ENCODE results near the gene PON2. TPM values are rescaled to one million over a fixed set of nuclear protein-coding genes. Genes with fewer than 3 reads are reported as not detected.

The PON2 gene
- total RNA-seq, 1 donor from 2014 or later, result 77.1 TPM

DNA sequence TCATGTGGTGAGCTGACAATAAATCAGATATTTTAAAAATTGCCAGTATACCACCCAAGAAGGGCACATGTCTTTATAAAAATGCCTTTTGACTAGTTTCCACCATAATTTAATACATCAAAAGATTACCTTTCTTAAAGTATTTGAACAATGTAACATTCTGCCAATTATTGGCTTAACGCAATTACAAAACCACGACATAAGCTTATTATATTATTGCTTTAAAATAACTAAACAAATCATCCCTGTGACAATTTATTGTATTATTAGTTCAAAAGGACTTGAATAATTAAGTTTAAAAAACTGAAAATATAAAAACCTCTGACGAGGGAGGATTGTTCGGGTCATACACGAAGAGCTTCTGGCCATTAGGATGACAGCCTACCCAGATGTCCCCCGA lies 29.0 kb downstream of the PON2 start:
- no peaks in the 10 kb centered on the region for H3K9me3 Mint-ChIP-seq (ENCODE audit: unreplicated experiment)
- no peak overlapping the region for H3K27ac Mint-ChIP-seq (ENCODE audit: unreplicated experiment)
- DNase-seq (ENCODE audit: extremely low spot score, unreplicated experiment), result no peak
- H3K27me3 Mint-ChIP-seq (ENCODE audit: unreplicated experiment), result no peaks in the 10 kb centered on the region
- no peaks in the 10 kb centered on the region for H3K4me1 Mint-ChIP-seq (ENCODE audit: unreplicated experiment)
- H3K4me3 Mint-ChIP-seq (ENCODE audit: unreplicated experiment), result no peak overlapping the region
- H3K36me3 Mint-ChIP-seq (ENCODE audit: unreplicated experiment), result peaks cover 50% of the 10 kb centered on the region
- TF ChIP-seq, protein P1, sequence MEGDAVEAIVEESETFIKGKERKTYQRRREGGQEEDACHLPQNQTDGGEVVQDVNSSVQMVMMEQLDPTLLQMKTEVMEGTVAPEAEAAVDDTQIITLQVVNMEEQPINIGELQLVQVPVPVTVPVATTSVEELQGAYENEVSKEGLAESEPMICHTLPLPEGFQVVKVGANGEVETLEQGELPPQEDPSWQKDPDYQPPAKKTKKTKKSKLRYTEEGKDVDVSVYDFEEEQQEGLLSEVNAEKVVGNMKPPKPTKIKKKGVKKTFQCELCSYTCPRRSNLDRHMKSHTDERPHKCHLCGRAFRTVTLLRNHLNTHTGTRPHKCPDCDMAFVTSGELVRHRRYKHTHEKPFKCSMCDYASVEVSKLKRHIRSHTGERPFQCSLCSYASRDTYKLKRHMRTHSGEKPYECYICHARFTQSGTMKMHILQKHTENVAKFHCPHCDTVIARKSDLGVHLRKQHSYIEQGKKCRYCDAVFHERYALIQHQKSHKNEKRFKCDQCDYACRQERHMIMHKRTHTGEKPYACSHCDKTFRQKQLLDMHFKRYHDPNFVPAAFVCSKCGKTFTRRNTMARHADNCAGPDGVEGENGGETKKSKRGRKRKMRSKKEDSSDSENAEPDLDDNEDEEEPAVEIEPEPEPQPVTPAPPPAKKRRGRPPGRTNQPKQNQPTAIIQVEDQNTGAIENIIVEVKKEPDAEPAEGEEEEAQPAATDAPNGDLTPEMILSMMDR (IDR thresholded peaks at IDR 0.05), result no peak

DNA sequence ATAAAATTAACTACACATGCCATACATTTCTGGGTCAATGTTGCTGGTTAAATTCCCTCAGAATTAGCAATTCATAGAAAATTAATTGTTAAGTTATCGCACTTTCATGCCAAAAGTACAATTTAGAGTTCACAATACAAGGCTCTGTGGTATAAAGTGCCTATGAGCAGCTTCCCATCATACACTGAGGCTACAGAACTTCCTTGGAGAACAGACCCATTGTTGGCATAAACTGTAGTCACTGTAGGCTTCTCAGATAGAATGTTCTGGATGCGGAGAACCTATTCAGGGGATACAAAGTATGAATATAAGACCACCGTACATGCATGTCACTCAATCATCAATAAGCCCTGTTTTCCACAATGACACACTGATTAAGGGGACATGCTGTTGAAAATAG lies 29.6 kb downstream of the PON2 start:
- no peak overlapping the region for H3K4me3 Mint-ChIP-seq (ENCODE audit: unreplicated experiment)
- TF ChIP-seq, protein P1 (IDR thresholded peaks at IDR 0.05), result no peak

DNA sequence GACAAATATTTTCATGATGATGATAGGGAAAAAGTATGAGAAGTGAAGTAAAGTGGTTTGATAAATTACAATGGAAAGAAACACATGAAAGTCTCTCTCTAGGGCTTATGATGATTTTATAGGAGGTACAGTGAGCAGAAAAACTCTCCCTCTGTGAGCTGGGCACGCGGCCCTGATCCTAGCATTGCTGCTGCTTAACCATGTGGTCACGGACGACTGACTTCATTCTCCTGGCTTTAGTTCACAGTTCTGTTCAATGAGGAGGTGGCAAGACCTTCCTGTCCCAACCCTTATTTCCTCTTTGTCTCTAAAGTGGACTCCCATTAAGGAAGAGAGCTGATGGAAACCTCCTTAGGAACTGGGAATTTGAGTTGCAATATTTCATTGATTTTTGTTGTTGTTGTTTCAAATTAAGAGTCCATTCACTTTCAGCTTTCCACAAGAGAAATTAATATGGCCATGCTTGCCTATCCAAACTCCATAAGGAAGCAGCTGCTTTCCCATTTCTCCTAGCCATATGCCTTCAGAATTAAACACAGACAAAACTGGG lies 30.4 kb downstream of the PON2 start:
- no peaks in the 10 kb centered on the region for H3K9me3 Mint-ChIP-seq (ENCODE audit: unreplicated experiment)
- no peaks in the 10 kb centered on the region for H3K4me1 Mint-ChIP-seq (ENCODE audit: unreplicated experiment)
- peaks cover 40% of the 10 kb centered on the region for H3K36me3 Mint-ChIP-seq (ENCODE audit: unreplicated experiment)
- TF ChIP-seq, protein P1 (IDR thresholded peaks at IDR 0.05), result no peak
- H3K4me3 Mint-ChIP-seq (ENCODE audit: unreplicated experiment), result no peak overlapping the region
- no peak for DNase-seq (ENCODE audit: extremely low spot score, unreplicated experiment)
- H3K27ac Mint-ChIP-seq (ENCODE audit: unreplicated experiment), result no peak overlapping the region
- H3K27me3 Mint-ChIP-seq (ENCODE audit: unreplicated experiment), result no peaks in the 10 kb centered on the region

More for the DNA sequence above, 29.6 kb downstream of the PON2 start:
- peaks cover 45% of the 10 kb centered on the region for H3K36me3 Mint-ChIP-seq (ENCODE audit: unreplicated experiment)
- H3K4me1 Mint-ChIP-seq (ENCODE audit: unreplicated experiment), result no peaks in the 10 kb centered on the region
- DNase-seq (ENCODE audit: extremely low spot score, unreplicated experiment), result no peak
- H3K27ac Mint-ChIP-seq (ENCODE audit: unreplicated experiment), result no peak overlapping the region
- no peaks in the 10 kb centered on the region for H3K27me3 Mint-ChIP-seq (ENCODE audit: unreplicated experiment)
- H3K9me3 Mint-ChIP-seq (ENCODE audit: unreplicated experiment), result no peaks in the 10 kb centered on the region

DNA sequence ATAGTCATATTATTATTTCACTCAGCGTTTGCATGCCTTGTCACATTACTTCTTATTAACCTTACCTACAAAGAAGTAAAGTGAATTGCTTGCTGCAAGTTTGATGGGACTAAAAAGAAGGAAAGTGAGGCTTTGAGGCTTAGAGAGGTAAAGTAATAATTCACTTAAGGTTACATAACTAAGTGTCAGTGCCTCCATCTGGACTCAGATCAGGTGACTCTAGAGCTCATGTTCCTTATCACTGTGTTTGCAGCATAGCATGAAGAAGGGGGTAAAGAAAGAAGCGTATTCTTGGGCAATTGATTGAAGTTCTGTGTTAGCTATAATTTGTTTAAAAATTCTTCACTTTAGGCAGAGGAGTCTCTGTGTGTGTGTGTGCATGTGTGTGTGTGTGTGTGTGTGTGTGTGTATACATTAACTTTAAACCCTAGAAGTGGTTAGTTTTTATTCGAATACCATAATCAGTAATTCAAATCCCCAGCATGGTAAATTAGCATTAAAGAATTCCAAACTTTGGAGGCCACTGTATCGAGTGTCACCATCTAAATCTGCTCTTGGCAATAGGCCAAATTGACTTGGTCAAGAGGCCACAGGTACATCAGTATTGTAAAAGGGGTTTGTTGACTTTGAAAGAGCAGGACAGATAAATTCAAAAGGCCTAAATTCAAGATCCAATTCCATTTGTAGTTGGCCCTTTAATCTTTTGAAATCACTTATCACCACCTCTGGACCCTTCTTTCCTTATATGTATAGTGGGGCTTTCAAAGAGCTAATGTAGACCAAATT lies 36.5 kb downstream of the PON2 start:
- H3K4me3 Mint-ChIP-seq (ENCODE audit: unreplicated experiment), result no peak overlapping the region
- TF ChIP-seq, protein P1 (IDR thresholded peaks at IDR 0.05), result no peak
- H3K36me3 Mint-ChIP-seq (ENCODE audit: unreplicated experiment), result peaks cover 9% of the 10 kb centered on the region
- peaks cover 1% of the 10 kb centered on the region for H3K27me3 Mint-ChIP-seq (ENCODE audit: unreplicated experiment)
- no peaks in the 10 kb centered on the region for H3K9me3 Mint-ChIP-seq (ENCODE audit: unreplicated experiment)
- no peak overlapping the region for H3K27ac Mint-ChIP-seq (ENCODE audit: unreplicated experiment)
- DNase-seq (ENCODE audit: extremely low spot score, unreplicated experiment), result no peak
- H3K4me1 Mint-ChIP-seq (ENCODE audit: unreplicated experiment), result no peaks in the 10 kb centered on the region

DNA sequence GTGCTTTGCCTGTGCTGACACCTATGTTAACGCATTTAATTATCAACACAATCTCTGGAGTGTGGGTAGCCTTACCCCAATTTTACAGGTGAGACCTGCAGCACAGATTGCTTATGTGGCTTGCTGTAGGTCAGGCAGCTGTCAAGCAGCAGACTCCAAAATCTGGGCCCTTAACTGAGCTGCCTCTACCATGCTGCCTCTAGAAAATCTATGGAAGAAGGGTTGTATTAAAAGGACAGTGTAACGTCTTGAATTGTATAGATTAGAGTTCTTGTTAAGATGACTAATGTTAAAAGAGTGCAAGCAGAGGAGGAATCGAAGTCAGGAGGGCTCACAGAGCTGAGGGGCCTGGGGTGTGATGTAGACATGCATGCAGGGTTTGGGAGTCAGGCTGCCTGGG lies 37.4 kb downstream of the PON2 start:
- DNase-seq (ENCODE audit: extremely low spot score, unreplicated experiment), result no peak
- H3K9me3 Mint-ChIP-seq (ENCODE audit: unreplicated experiment), result no peaks in the 10 kb centered on the region
- TF ChIP-seq, protein P1 (IDR thresholded peaks at IDR 0.05), result no peak
- H3K4me1 Mint-ChIP-seq (ENCODE audit: unreplicated experiment), result no peaks in the 10 kb centered on the region
- H3K27me3 Mint-ChIP-seq (ENCODE audit: unreplicated experiment), result peaks cover 4% of the 10 kb centered on the region
- H3K27ac Mint-ChIP-seq (ENCODE audit: unreplicated experiment), result no peak overlapping the region
- no peak overlapping the region for H3K4me3 Mint-ChIP-seq (ENCODE audit: unreplicated experiment)
- H3K36me3 Mint-ChIP-seq (ENCODE audit: unreplicated experiment), result peaks cover 5% of the 10 kb centered on the region
